Kidney epithelial cell (primary cell): Measurements from ENCODE around the gene CLCA4. TPM values are rescaled to one million over a fixed set of nuclear protein-coding genes. Genes with fewer than 3 reads are reported as not detected.
A peak's percentile ranks its signal among the peaks of the same experiment; 100 is the strongest.
"Not testable (repeated sequence)": the region's sequence is repeated elsewhere in the genome, so short reads cannot be mapped to it uniquely, and the experiment has no call there.

ENCODE experiments used
- DNase-seq: peaks from one replicate; pipeline ENCODE4 v3.0.0-alpha.2; 2010; ENCODE audit warnings: low read depth
- H3K27me3 ChIP-seq: 2 replicates; pipeline ENCODE4 v1.6.0; 2011; ENCODE audit warnings: low read length; ENCODE audit not compliant: control insufficient read depth, insufficient read depth
- H3K36me3 ChIP-seq: 2 replicates; pipeline ENCODE4 v1.5.1; 2011; ENCODE audit warnings: low read length; ENCODE audit not compliant: control insufficient read depth, insufficient read depth
- H3K4me3 ChIP-seq: 2 replicates; pipeline ENCODE4 v1.5.1; 2011; ENCODE audit warnings: low read depth, mild to moderate bottlenecking, control low read depth, low read length
- CTCF ChIP-seq: IDR thresholded peaks from 2 replicates; pipeline ENCODE4 v1.5.1; 2011; ENCODE audit warnings: mild to moderate bottlenecking, moderate library complexity, low read length, control low read depth, inconsistent platforms; ENCODE audit not compliant: insufficient read depth, poor library complexity, severe bottlenecking
- total RNA-seq: library from RNA; depleted of rRNA; stranded (reverse); fragments of >200 nt; gene quantifications from 2 replicates; pipeline ENCODE4 v1.2.3, GENCODE V29; 2015

Gene CLCA4
- not detected in 2 replicates for total RNA-seq

GRCh38 chr1:86546787-86547221 is at the start of gene CLCA4:
Gene CLCA4 (plus strand): TSS chr1:86547078. CDS start chr1:86547120, 42 bp downstream.
- DNase-seq: no peak
- Histone ChIP-seq H3K4me3 (no peak within 1 kb of the TSS), H3K36me3 (no peaks in the 10 kb centered on the region), H3K27me3 (no peaks in the 10 kb centered on the region)
- no peak for TF ChIP-seq CTCF

GRCh38 chr1:86498281-86498680 is 48.6 kb upstream of the CLCA4 start:
- H3K27me3 ChIP-seq: no peaks in the 10 kb centered on the region
- TF ChIP-seq CTCF: no peak
- H3K4me3 ChIP-seq: no peak overlapping the region
- H3K36me3 ChIP-seq: no peaks in the 10 kb centered on the region
- DNase-seq: no peak

- Histone ChIP-seq H3K4me3 (no peak overlapping the region), H3K36me3 (no peaks in the 10 kb centered on the region), H3K27me3 (no peaks in the 10 kb centered on the region)
- TF ChIP-seq CTCF: peak; percentile 76
- no peak for DNase-seq
Measured at GRCh38 chr1:86499987-86500593, 46.8 kb upstream of the CLCA4 start.

- no peaks in the 10 kb centered on the region for H3K27me3 ChIP-seq
- no peak for TF ChIP-seq CTCF
- no peak for DNase-seq
- H3K4me3 ChIP-seq: no peak overlapping the region
- no peaks in the 10 kb centered on the region for H3K36me3 ChIP-seq
Measured at GRCh38 chr1:86500714-86501113, 46.2 kb upstream of the CLCA4 start.

- not testable (repeated sequence) for H3K36me3 ChIP-seq, H3K4me3 ChIP-seq, H3K27me3 ChIP-seq, DNase-seq
- peak; percentile 27 for TF ChIP-seq CTCF
Measured at GRCh38 chr1:86502125-86502646, 44.7 kb upstream of the CLCA4 start.
